Stimulated activated CD8-positive, alpha-beta memory T cell treated with anti-CD3 and anti-CD28 coated beads, Interleukin-4, amount 100 ng/mL, for 48 hours (primary cell): ENCODE results near the gene ADCY7.
A peak's percentile ranks its signal among the peaks of the same experiment; 100 is the strongest.

Experiments used
- DNase-seq: peaks from one replicate; pipeline ENCODE4 v3.0.0-alpha.2; 2020

Gene ADCY7

DNA sequence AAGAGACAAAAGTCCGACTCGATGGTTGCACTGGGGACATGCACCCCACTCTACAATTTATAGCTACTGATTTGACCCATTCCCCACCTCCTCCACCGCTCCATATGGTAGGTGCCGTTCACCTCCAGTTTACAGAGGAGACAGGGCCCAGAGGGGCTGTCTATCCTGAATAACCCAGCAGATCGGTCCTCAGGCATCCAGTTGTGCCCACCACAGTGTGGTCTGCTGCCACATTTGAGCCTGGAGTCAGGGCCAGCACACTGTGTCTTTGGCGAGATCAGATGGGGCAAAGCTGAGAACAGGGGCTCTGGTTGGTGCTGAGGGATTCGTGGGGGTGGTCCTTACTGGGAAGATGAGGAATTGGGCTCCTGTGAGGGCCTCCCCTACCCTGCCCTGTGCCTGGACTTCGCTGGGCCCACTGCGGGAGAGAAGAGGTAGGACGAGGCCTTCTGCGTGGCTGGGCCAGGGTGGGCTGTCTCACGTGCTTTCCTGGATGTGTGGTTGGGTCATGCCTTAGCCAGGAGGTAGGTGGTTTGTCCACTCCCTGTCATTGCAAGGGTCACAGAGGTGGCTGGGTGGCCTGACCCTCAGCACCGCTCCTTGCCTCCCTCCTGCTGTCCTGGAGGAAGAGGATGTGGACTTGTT is 2.8 kb downstream of the ADCY7 start:
- DNase-seq = no peak

DNA sequence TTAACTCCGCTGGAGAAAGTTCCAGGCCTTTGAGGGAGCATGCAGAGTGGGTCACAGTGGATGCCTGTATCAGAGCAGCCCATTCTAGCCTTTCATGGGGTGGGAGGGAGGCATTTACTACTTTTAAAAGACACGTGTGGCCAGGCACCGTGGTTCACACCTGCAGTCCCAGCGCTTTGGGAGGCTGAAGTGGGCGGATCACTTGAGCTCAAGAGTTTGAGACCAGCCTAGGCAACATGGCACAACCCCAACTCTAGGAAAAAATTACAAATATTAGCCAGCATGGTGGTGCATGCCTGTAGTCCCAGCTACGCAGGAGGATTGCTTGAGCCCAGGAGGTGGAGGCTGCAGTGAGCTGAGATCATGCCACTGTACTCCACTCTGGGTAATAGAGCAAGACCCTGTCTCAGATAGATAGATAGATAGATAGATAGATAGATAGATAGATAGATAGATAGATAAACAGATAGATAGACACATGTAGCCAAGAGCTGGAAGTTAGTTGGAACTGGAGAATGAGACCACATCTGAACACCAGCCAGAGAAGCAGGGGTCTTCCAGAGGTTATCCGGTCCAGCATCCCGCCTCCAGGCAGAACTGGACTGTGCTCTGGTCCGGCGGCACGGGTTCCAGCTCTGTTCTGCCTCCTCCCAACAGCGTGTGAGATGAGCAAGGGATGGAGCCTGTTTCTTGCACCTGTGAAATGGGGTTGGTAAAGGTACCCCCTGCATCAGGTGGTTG is 3.6 kb downstream of the ADCY7 start:
- no peak for DNase-seq

DNA sequence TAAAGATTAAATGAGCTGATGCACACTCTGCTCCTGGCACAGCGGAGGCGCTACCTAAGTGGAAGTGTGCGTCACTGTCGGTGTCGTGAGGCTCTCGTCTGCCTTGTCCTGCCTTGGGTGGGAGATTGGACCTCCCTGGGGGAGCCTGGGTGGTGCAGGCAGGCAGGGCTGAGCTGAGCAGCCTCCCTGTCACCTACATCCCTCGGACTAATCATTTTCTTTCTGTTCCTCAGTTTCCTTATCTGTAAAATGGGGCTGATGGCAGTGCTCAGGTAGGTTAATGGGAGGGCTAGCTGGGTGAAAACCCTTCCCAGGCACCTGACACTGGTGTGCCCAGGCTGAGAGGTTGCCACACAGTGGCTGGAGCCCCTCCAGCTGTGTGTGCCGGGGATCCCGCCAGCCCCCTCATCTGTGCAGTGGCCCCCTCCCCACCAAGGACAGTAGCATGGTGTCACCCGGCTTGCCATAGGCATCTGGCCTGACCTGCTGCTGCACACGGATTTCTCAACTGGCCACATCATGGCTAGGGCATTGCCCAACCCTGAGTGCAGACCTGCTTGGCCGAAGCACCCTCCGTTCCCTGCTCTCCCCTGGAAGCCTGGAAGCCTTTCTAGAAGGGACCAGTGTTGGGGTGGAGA is 4.3 kb downstream of the ADCY7 start:
- no peak for DNase-seq

DNA sequence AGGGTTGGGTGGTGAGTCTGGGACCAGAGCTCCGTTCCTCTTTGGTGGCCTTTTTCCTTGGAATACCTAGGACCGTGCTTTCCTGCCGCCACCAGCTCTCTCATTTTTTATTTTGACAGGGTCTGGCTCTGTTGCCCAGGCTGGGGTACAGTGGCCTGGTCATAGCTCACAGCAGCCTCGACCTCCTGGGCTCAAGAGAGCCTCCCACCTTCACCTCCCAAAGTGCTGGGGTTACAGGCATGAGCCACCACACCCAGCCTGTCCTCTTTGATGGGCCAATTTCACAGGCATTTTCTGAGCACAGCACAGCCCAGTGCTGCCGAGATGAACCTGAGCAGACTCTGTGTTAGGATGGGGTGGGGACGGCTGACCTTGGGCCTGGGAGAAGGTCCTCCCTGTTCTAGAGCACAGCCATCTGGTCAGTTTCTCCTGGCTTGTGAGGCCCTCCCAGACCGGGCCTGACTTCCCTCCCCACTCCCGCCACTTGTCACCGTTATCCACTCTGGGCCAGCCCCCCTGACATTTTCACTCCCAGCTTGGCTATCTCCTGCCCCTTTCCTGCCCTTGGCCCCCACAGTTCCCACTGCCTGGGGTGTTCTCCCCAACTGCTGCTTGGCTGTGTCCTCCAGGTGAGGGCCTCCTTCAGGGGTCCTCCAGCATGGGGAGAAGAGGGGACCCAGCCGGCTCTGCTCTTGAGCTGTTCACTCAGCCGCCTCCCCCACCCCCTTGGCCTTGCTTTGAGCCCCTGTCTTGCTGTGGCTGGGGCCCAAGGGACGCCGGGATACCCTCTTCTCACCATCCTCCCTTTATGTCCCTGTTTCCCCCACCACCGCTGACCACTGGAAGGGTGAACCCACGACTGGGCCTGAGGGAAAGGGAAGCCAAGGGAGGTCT is 5.0 kb downstream of the ADCY7 start:
- no peak for DNase-seq

DNA sequence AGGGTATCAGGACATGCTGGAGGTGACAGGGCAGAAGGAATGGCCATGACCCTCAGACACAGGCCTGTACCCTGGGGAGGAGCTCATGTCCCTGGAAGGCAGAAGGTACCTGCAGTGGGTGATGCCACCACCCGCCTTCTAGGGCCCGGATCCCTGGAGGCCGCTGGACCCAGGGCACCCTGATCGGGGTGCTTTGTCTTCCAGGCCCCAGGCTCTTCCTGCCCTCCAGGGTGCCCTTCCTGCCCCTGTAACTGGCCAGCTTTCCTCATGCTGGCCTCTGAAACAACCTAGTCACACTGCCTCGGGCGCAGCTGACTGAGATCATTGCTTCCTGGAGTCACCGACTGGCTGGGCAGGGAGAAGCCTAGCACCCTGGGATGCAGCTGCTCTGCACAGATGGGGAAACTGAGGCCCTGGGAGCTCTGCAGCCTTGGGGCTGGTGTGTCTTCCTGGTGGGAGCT is 5.8 kb downstream of the ADCY7 start:
- no peak for DNase-seq

DNA sequence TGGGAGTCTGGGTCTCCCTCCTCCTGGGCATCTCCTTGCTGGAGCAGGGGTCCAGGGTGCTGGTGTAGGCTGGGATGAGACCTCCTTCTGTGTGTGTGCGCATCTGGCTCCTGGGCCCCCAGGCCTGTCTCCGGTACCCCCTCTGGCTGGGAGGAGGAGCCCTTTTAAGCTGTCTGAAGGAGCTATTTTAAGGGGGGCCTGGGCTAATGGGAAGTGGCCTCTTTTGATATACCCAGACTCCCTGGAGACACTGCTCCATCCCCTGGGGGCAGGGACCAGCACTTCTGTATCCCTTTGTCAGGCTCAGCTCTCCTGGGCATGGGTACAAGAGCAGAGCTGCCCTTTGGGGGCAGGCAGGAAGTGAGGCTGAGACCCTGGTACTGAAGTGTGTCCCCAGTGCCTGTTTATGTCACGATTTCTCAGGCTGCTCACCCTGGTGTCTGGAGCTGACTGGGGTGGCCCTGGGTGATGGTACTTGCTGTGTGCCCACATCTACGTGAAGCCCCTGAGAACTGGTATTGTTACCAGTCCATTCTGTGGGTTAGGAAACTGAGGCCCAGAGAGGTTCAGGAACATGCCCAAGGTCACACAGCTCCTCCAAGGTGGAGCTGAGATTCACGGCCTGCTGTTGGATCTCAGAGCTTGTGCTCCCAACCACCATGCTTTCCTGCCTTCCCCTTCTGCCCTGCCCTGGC is 6.5 kb downstream of the ADCY7 start:
- DNase-seq = no peak

DNA sequence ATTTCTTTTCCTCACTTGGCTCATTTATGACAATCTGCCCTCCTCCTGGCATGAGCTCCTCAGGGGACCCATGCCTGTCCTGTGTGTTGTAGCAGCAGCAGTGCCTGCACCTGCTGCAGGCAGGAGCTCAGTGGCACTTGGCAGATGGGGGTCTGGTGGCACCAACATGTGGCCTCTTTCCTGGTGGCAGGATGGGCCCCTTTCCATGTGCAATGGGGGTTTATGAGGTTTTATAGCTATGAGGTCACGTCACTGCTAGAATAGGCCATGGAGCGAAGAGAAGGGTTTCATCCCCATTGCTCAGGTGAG is 7.0 kb downstream of the ADCY7 start:
- DNase-seq = no peak

DNA sequence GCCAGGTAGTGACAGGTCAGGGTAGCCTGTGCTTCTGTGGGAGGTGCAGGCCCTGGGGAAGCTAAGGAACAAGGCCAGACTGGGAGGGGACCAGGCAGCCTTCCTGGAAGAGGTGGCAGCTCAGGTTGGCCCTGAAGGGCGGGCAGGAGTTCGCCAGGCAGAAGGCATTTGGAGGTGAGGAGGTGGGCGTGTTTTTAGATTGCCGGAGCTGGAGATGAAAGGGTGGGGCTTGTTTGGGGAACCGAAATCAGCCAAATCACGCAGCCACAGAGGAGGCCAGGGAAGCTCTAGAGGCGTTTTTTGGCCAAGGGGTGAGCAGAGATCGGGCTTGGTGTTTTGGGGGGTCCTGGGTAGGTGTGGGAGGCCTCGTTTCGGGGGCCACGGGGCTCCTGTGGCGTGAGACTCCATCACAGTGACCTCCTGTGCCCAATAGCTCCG is 7.6 kb downstream of the ADCY7 start:
- peak; percentile 64 for DNase-seq

DNA sequence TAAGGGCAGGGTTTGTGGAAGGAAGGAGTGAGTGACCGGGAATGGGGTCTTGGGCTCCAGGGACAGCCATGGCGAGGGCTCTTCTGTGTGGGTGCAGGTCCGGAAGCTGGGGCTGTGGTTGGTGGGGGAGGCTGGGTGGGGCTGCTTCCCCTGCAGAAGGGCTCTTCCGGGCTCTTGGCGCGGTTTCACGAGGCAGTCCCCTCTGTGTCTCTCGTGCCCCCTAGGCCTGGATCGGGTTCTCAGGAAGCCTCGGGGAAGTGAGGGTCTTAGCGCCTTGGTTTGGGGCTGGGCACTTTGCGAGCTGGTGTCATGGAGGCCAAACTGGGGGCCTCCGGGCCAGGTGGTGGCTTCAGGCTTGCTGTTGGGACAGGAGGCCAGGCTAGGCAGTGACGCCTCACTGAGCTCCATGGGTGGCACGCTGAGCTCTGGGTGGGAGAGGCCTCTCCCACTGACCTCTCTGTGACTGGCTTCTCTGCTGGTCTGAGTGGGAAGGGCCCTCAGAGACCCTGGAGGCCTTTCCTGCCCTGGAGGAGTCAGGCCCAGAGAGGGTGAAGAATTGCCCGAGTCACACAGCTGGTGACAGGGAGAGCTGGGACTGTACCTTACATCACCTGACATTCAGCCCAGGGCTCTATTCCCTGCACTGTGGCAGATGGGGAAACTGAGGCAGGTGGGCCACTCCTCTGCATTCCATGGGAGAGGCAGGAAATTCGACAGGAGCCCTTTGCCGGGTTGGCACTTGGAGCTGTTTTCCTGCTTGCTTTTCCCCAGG is 8.2 kb downstream of the ADCY7 start:
- DNase-seq = peak; percentile 65

DNA sequence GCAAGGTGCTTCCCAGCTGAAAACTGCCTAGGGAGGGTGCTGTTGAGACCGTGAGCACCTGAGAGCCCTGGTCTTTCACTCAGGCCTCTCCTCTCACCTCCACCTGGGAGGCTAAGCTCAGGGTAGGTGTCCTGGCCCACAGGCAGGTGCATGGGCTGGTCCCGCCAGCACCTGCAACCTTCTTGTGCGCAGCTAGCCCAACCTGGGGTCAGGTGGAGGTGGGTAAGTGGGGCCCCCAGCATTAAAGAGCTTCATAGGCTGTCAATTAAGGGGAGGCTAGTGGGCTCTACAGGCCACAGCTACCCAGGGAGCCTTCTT is 8.7 kb downstream of the ADCY7 start:
- no peak for DNase-seq

DNA sequence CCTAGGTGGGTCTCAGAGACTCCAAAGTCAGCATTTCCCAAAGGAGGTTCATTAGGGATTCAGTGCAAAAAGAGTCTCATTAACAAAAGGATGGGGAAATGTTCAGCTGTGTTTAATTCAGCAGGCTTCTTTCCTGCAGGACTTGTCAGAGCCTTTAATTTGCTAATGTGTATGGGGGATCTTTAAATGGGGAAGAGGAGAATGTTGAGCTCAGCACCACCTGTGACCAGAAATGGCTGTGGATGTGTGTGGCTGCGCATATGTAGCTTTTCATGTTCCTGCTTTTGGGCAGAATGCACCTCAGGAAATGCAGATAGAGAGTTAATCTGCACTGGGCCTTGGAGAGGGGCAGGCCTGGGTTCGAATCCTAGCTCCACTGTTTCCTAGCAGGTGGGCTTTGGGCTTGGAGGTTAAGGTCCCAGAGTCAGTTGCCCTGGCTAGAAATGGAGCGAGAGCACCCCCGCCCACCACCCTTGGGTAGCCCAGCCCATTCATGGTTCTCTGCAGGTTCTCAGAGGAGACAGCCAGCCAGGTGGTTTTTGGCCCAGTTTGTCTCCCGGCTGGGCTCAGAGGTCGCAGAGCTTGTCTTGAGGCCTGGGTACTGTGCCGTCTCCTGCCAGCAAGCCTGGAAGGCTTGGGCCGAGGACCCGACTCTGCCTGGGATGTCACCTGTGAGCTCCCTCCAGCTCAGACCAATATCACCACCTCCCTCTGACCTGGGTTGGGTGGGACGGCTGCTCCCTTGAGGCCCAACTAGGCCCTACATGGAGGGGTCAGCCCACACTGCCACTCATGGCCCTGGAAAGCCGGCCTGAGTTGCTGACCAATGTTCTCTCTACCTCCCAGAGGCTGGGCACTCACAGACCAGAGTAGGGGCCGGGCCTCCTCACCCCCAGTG is 9.3 kb downstream of the ADCY7 start:
- no peak for DNase-seq

DNA sequence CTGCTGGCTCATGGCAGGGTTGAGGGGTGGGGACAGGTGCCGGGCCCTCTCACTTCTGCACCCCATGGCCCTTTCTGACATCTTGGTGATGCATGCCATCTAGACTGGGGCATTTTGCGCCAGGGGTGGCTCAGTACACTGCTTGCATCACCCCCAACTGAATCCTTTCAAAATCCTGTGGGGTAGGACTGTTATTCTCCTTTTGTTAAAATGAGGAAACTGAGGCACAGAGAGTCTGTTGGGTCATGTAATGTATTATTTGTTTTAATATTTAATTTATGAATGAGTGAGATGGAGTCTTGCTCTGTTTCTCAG is 9.9 kb downstream of the ADCY7 start:
- no peak for DNase-seq

DNA sequence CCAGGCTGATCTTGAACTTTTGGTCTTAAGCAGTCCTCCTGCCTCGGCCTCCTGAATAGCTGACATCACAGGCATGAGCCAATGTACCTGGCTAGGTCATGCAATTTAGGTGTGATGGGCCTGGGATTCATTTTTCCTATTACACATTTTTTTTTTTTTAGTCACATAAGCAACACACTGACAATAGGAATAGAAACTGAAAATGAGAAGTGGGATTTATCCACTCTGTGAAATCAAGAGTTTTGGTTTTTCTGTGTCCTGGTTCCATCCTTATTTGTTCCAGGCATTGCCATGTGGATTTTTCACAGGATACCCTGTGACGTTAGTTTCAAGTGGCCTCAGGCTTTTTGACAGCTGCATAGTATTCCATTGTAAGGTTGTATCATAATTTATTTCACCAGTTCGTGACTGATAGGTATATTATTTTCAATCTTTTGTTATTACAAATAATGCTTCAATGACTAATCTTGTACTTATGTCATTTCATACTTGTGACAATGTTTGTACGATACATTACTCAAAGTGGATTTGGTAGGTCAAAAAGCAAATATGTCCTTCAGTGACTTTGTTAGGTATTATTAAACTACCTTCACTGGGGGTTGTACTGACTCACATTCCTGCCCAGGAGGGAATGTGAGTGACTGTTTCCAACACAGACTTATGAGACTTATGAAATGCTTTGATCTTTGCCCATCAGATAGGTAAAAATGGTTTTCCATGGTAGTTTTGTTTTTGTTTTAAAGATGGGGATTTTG is 10.6 kb downstream of the ADCY7 start:
- DNase-seq = no peak

DNA sequence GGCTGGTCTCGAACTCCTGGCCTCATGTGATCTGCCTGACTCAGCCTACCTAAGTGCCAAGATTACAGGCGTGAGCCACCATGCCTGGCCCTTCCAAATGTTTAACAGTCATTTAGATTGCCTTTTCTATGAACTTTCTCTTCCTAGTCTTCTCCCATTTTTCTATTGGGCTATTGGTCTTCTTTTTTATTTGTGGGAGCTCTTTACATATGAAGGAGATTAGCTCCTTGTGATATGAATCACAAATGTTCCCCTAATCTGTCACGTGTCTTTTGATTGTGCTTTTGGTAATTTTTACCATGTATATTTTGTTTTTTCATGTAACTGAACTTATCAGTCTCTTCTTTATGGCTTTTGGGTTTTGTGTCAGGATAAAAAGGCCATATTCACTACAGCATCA is 11.9 kb downstream of the ADCY7 start:
- no peak for DNase-seq

DNA sequence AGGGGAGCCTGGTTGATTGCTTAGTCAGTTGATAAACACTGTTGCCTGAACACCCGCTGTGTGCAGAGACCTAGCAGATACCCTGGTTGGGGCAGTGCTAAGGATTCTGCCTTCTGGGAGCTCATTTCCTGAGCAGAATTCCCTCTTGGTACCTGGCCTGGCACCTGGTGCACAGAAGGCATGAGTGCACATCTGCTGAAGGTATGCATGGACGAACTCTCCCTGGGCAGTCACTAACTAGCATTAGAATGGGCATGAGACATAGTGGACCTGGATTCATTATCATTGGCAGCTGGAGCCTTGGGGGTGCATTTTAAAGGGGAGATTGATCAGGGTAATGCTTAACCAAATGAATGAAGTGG is 13.1 kb downstream of the ADCY7 start:
- no peak for DNase-seq

DNA sequence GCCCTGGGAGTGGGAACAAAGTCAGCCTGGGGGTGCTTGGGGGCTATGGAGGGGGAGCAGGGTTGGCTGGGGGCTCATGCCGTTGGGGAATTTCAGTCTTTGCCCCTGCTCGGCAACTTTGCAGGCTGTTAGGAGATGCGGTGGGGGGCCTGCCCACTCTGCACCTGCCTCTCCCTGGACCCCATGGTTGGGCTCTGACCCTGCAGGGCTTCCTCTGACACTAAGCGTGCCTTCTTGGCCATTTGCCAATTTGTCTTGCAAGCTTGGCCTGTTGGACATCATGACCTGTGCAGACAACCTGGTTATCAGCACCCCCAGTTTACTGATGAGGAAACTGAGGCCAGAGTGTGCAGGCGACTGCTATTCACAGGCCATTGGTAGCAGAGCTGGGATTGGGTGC is 14.6 kb downstream of the ADCY7 start:
- DNase-seq = no peak

DNA sequence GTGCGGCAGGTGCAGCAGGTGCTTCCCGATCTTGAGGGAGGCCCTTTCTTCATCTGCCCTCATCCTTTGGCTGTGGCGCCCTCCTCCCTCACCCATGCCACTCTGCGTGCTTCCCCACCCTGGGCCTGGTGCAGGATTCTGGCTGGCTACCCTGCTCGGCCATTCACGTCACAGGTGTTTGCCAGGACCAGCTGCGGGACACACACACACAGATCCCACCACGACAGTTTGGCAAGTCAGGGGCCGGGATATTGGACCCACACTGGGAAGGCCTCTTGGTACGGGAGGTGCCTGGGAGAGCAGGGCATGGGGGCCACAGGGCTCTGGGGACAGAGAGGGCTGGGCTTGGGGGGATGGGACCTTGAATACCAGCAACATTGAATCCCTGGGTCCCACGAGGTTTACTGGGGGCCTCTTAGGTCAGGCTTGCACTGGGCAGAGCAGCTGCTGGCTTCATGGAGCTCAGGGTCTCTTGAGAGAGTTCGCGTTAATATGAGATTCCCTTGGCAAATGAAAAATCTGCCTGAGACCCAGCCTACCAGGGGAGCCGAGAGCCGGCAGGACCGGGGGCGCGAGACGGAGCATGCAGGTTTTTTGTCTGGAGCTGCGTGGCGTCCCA is 15.1 kb downstream of the ADCY7 start:
- DNase-seq = no peak

DNA sequence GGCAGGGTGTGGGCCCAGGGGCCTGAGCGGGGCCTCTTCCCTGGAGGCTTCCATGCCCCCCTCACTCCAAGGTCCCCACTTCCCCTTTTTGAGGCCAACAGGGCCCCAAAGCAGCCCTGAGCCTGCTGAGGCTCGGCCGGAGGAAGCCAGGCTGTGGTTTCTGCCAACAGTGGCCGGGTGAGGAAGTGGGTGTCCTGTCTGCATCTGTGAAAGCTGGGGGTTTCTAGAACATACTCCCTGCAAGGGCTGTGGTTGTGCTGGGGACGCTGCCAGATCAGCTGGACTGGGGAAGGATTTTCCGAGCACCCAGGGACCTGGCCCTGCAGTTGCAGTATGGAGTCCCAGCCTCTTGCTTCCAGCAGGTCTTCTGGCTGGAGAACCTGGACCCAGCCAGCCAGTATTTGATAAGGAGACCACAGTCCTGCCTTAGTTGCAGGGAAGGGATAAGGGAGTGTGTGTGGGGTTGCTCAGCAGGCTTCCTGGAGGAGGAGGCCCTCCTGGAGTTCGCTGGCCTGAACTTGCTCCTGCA is 15.7 kb downstream of the ADCY7 start:
- peak; percentile 68 for DNase-seq

DNA sequence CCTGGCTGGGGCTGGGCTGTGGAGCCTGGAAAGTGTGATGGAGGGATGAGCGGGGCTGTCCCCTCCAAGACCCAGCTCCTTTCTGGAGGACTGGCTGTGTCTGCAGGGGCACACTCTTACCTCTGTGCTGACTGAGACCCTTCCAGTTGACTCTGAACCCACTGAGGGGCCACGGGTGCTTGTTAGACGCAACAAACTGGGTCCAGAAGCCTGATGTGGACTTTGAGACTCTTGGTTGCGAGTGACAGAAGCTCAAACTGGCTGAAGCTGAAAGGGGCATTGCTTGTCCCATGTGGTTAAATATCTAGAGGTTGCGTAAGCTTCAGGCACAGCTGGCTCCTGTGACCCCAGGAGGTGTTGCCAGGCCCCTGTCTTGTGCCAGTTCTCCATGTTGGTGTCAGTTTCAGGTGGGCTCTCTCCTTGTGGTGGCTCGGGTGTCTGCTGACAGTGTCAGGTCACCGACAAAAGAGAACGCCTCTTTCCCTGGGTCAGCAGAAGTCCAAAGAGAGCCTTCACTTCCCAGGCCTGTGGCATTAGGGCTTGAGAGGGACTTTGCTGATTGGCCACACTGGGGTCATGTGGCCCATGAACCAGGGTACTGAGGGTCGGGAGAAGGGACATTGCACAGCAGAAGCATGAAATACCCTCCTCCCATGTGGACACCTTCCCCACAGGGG is 16.7 kb downstream of the ADCY7 start:
- no peak for DNase-seq
